SU-DHL-6 (cell line): ENCODE data around the gene MX2.

Experiments
- H2AFZ ChIP-seq: fragments of 200-600 bp; sonication (generic); 2 replicates; pipeline ENCODE4 v1.6.1; 2014; ENCODE audit warnings: low read depth, mild to moderate bottlenecking, moderate library complexity, mixed read lengths, antibody characterized with exemption, low read length; ENCODE audit not compliant: severe bottlenecking
- H3F3A ChIP-seq: fragments of 200-600 bp; shearing (Covaris generic); 2 replicates; pipeline ENCODE4 v1.6.0; 2016; ENCODE audit warnings: antibody characterized with exemption, mild to moderate bottlenecking; ENCODE audit not compliant: insufficient read depth
- H3K27ac ChIP-seq: fragments of 200-600 bp; sonication (generic); 2 replicates; pipeline ENCODE4 v1.5.1; 2016; ENCODE audit warnings: low read depth, mild to moderate bottlenecking, low read length, moderate library complexity, mixed read lengths
- H3K27me3 ChIP-seq: fragments of 200-600 bp; sonication (generic), shearing (Covaris generic); 2 replicates; pipeline ENCODE4 v1.6.0; 2014; ENCODE audit warnings: mild to moderate bottlenecking, low read length
- H3K36me3 ChIP-seq: fragments of 200-600 bp; sonication (generic); 2 replicates; pipeline ENCODE4 v1.6.1; 2014; ENCODE audit warnings: mild to moderate bottlenecking, low read length, mixed read lengths
- H3K4me2 ChIP-seq: fragments of 300-600, 200-600 bp; shearing (Covaris generic), sonication (generic); 2 replicates; pipeline ENCODE4 v1.6.0; 2014; ENCODE audit warnings: low read length, low read depth, mild to moderate bottlenecking; ENCODE audit not compliant: poor library complexity, severe bottlenecking
- H3K4me3 ChIP-seq: fragments of 200-600 bp; sonication (generic); 2 replicates; pipeline ENCODE4 v1.5.1; 2014; ENCODE audit warnings: antibody characterized with exemption, low read length, mild to moderate bottlenecking, mixed read lengths; ENCODE audit not compliant: insufficient read depth, poor library complexity, severe bottlenecking
- H3K79me2 ChIP-seq: fragments of 200-600 bp; sonication (generic); 2 replicates; pipeline ENCODE4 v1.6.1; 2014; ENCODE audit warnings: mild to moderate bottlenecking, low read length, moderate library complexity; ENCODE audit not compliant: insufficient read depth
- H3K9ac ChIP-seq: fragments of 200-600 bp; sonication (generic); 2 replicates; pipeline ENCODE4 v1.7.0; 2014; ENCODE audit warnings: mild to moderate bottlenecking, low read length
- H3K9me2 ChIP-seq: fragments of 200-600 bp; sonication (generic); replicated peaks from 2 replicates; pipeline ENCODE4 v1.6.1; 2014; ENCODE audit warnings: low read length; ENCODE audit not compliant: insufficient read depth
- H3K9me3 ChIP-seq: fragments of 200-600 bp; sonication (generic); 2 replicates; pipeline ENCODE4 v1.6.1; 2014; ENCODE audit warnings: low read length, mixed read lengths; ENCODE audit not compliant: insufficient read depth
- H4K20me1 ChIP-seq: fragments of 200-600 bp; sonication (generic); 2 replicates; pipeline ENCODE4 v1.6.1; 2014; ENCODE audit warnings: low read depth, mild to moderate bottlenecking, antibody characterized with exemption, low read length, moderate library complexity, mixed read lengths
- EZH2phosphoT487 ChIP-seq: fragments of 200-600 bp; sonication (generic), shearing (Covaris generic); conservative IDR thresholded peaks from 2 replicates; pipeline ENCODE4 v1.6.1; 2018; ENCODE audit warnings: mild to moderate bottlenecking, antibody characterized with exemption, low read length, moderate library complexity, mixed read lengths
- TF ChIP-seq, protein P1 (sequence below): fragments of 200-600 bp; sonication (generic); IDR thresholded peaks from one replicate; pipeline ENCODE4 v1.5.1; 2017; ENCODE audit warnings: antibody characterized with exemption, mild to moderate bottlenecking, low read length, moderate library complexity; ENCODE audit not compliant: insufficient read depth, poor library complexity, severe bottlenecking

MX2 gene

DNA sequence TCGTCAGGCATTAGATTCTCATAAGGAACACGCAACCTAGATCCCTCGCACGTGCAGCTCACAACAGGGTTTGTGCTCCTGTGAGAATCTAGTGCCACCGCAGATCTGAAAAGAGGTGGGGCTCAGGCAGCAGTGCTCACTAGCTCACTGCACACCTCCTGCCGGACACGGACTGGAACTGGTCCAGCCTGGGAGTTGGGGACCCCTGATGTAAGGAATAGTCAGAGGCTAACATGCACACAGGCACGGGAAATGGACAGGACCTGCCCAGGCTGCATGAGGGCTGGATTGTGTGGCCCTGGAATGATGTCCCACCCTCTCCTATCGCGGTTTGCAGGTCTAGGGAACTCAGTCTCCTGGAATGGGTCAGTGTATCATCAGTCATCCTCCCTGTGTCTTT, 41.0 kb downstream of the MX2 start:
- Histone ChIP-seq H3K36me3 (peaks cover 12% of the 10 kb centered on the region; the same call in 1 of the 2 replicates), H4K20me1 (no peaks in the 10 kb centered on the region), H3K27me3 (no peaks in the 10 kb centered on the region), H3K27ac (no peak overlapping the region), H3F3A (no peaks in the 10 kb centered on the region), H3K9me2 (no peaks in the 10 kb centered on the region), H3K9ac (no peak overlapping the region), H3K4me3 (no peak overlapping the region), H3K9me3 (no peaks in the 10 kb centered on the region), H3K4me2 (no peak overlapping the region), H2AFZ (no peak overlapping the region), H3K79me2 (no peaks in the 10 kb centered on the region)
- TF ChIP-seq, protein P1, sequence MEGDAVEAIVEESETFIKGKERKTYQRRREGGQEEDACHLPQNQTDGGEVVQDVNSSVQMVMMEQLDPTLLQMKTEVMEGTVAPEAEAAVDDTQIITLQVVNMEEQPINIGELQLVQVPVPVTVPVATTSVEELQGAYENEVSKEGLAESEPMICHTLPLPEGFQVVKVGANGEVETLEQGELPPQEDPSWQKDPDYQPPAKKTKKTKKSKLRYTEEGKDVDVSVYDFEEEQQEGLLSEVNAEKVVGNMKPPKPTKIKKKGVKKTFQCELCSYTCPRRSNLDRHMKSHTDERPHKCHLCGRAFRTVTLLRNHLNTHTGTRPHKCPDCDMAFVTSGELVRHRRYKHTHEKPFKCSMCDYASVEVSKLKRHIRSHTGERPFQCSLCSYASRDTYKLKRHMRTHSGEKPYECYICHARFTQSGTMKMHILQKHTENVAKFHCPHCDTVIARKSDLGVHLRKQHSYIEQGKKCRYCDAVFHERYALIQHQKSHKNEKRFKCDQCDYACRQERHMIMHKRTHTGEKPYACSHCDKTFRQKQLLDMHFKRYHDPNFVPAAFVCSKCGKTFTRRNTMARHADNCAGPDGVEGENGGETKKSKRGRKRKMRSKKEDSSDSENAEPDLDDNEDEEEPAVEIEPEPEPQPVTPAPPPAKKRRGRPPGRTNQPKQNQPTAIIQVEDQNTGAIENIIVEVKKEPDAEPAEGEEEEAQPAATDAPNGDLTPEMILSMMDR, result no peak
- TF ChIP-seq EZH2phosphoT487, result no peak

DNA sequence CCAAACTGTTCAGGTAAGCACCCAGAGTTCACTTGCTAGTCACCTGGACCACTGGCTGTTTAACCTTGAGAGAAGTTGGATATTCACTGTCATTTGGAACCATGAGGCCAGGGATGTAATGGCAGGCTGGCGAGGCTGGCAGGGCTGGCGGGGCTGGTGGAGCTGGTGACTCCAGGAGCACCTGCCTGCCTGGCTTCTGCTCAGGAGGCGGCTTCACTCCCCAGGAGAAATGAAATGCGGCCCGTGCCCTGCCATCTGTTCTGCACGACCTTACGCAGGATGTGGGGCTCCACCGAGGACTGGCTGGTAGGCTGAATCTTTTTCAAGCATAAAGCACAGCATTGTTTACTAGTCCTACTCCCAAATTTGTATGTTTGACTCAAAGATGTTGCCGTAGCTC, 41.5 kb downstream of the MX2 start:
- H3K9me3 ChIP-seq, result no peaks in the 10 kb centered on the region
- no peak overlapping the region for H3K9ac ChIP-seq
- no peaks in the 10 kb centered on the region for H3K9me2 ChIP-seq
- H3K79me2 ChIP-seq, result no peaks in the 10 kb centered on the region
- no peaks in the 10 kb centered on the region for H3F3A ChIP-seq
- TF ChIP-seq EZH2phosphoT487, result no peak
- TF ChIP-seq, protein P1, result no peak
- H3K27me3 ChIP-seq, result no peaks in the 10 kb centered on the region
- H3K36me3 ChIP-seq, result peaks cover 11% of the 10 kb centered on the region; the same call in 1 of the 2 replicates
- H3K4me2 ChIP-seq, result no peak overlapping the region
- no peak overlapping the region for H3K27ac ChIP-seq
- H4K20me1 ChIP-seq, result no peaks in the 10 kb centered on the region
- H2AFZ ChIP-seq, result no peak overlapping the region
- H3K4me3 ChIP-seq, result no peak overlapping the region

DNA sequence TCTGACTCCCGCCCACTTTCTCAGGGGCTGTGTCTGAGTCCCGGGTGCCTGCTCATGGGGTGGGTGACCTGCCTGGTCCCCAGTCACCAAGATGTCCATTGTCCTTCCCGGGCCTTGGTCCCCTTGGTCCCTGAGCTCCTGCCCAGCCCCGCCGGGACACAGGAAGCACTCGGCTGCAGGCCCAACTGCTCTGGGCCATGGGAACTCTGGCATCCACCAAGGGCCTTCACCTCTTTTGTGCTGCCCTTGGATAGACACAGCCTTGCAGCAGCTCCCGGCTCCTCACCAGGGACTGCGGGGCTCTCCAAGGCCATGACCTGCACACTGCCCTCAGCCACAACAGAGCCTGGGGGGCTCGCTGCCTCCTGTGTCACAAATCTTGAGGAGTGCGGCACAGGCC, 42.1 kb downstream of the MX2 start:
- Histone ChIP-seq H3K4me3 (no peak overlapping the region), H3F3A (no peaks in the 10 kb centered on the region), H3K27me3 (no peaks in the 10 kb centered on the region), H4K20me1 (no peaks in the 10 kb centered on the region), H3K9me3 (no peaks in the 10 kb centered on the region), H3K9me2 (no peaks in the 10 kb centered on the region), H2AFZ (no peak overlapping the region), H3K9ac (no peak overlapping the region), H3K79me2 (no peaks in the 10 kb centered on the region), H3K4me2 (no peak overlapping the region), H3K36me3 (peaks cover 5% of the 10 kb centered on the region; the same call in 1 of the 2 replicates), H3K27ac (no peak overlapping the region)
- no peak for TF ChIP-seq EZH2phosphoT487
- TF ChIP-seq, protein P1, result no peak

DNA sequence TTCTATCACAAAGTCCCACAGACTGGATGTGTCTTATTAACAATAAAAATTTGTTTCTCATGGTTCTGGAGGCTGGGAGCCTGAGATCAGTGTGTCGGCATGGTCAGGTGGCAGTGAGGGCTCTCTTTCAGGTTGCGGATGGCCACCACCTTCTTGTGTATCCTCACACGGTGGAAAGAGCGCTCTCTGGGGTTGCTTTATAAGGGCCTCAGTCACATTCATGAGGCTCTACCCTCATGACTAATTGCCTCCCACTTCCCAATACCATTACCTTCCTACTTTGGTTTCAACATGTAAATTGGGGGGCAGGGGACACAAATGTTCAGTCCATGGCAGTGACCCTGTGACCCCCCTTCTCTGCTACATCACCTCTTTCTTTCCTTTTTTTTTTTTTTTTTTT, 43.5 kb downstream of the MX2 start:
- H3K9me2 ChIP-seq, result no peaks in the 10 kb centered on the region
- no peak for TF ChIP-seq EZH2phosphoT487
- TF ChIP-seq, protein P1, result no peak
- no peaks in the 10 kb centered on the region for H3K79me2 ChIP-seq
- no peak overlapping the region for H2AFZ ChIP-seq
- peaks cover 4% of the 10 kb centered on the region; the same call in 1 of the 2 replicates for H3K36me3 ChIP-seq
- no peak overlapping the region for H3K27ac ChIP-seq
- H4K20me1 ChIP-seq, result no peaks in the 10 kb centered on the region
- no peak overlapping the region for H3K4me2 ChIP-seq
- no peaks in the 10 kb centered on the region for H3F3A ChIP-seq
- H3K9ac ChIP-seq, result no peak overlapping the region
- no peak overlapping the region for H3K4me3 ChIP-seq
- H3K9me3 ChIP-seq, result no peaks in the 10 kb centered on the region
- no peaks in the 10 kb centered on the region for H3K27me3 ChIP-seq
